Uterus (tissue), 4 donors: ENCODE measurements around the gene TTC3. TPM values are rescaled to one million over a fixed set of nuclear protein-coding genes. Genes with fewer than 3 reads are reported as not detected.

Source experiments
- DNase-seq, 2 donors: peaks; one replicate each; pipeline ENCODE4 v3.0.0-alpha.2; 2019 to 2020
- H3K27ac ChIP-seq, 2 donors: fragments of 200-600 bp; sonication (generic); 1 replicate in 1 of 2; 2 replicates in 1 of 2; pipeline ENCODE4 v1.5.1; 2016 to 2018
- H3K27me3 ChIP-seq, 2 donors: fragments of 200-600 bp; sonication (generic); one replicate each; pipeline ENCODE4 v1.5.1; 2018 to 2019; ENCODE audit warnings: control low read depth in 1 of 2
- H3K36me3 ChIP-seq, 2 donors: fragments of 200-600 bp; sonication (generic); one replicate each; pipeline ENCODE4 v1.5.1; 2019; ENCODE audit warnings: control low read depth in 1 of 2
- H3K4me1 ChIP-seq, 2 donors: fragments of 200-600 bp; sonication (generic); one replicate each; pipeline ENCODE4 v1.5.1; 2018 to 2019; ENCODE audit warnings: control low read depth in 1 of 2
- H3K4me3 ChIP-seq, 2 donors: fragments of 200-600 bp; sonication (generic); 1 replicate in 1 of 2; 2 replicates in 1 of 2; pipeline ENCODE4 v1.5.1; 2018 to 2019; ENCODE audit warnings: mild to moderate bottlenecking in 1 of 2
- H3K9me3 ChIP-seq, 2 donors: fragments of 200-600 bp; sonication (generic); one replicate each; pipeline ENCODE4 v1.5.1; 2019; ENCODE audit warnings: control low read depth in 1 of 2
- POLR2A ChIP-seq, 2 donors: fragments of 450-650 bp; IDR thresholded peaks; one replicate each; pipeline ENCODE4 v1.6.1; 2016; ENCODE audit warnings: antibody characterized with exemption in 2 of 2, mild to moderate bottlenecking in 1 of 2, moderate library complexity in 1 of 2
- intact Hi-C: fragments of 100-400 bp; cut with DNase I; formaldehyde crosslinking; loops from one replicate; pipeline ENCODE4 v1.15.1; 2023; ENCODE audit warnings: low total_unique reads
- total RNA-seq, 4 donors: library from RNA; depleted of rRNA in 3 of 4; stranded (reverse); fragments of >200 nt in 3 of 4; gene quantifications; one replicate each; pipeline versions ENCODE4 v1.1.0 to v1.2.4, GENCODE V29; 2014 to 2023
- TF ChIP-seq, protein P1 (sequence below), 4 experiments: fragments of 200-600 bp in 2 of 4; fragments of 450-650 bp in 2 of 4; sonication (generic) in 2 of 4; IDR thresholded peaks; one replicate each; pipeline ENCODE4 v1.5.1; 2016 to 2019; ENCODE audit warnings: antibody characterized with exemption in 4 of 4, mild to moderate bottlenecking in 2 of 4, moderate library complexity in 1 of 4
- donor health status: DM: yes; HTN: yes; CAD: no.

Gene TTC3
- total RNA-seq, 4 donors from 2014 or later: 104 to 522 (median 193) TPM

GRCh38 chr21:37181059-37181458, 108.0 kb downstream of the TTC3 start:
- DNase-seq: no peak
- H3K27me3 ChIP-seq: no peaks in the 10 kb centered on the region
- no peak overlapping the region for H3K4me3 ChIP-seq
- no peak overlapping the region for H3K27ac ChIP-seq
- no peak for TF ChIP-seq POLR2A (IDR thresholded peaks at IDR 0.05)
- TF ChIP-seq, protein P1, sequence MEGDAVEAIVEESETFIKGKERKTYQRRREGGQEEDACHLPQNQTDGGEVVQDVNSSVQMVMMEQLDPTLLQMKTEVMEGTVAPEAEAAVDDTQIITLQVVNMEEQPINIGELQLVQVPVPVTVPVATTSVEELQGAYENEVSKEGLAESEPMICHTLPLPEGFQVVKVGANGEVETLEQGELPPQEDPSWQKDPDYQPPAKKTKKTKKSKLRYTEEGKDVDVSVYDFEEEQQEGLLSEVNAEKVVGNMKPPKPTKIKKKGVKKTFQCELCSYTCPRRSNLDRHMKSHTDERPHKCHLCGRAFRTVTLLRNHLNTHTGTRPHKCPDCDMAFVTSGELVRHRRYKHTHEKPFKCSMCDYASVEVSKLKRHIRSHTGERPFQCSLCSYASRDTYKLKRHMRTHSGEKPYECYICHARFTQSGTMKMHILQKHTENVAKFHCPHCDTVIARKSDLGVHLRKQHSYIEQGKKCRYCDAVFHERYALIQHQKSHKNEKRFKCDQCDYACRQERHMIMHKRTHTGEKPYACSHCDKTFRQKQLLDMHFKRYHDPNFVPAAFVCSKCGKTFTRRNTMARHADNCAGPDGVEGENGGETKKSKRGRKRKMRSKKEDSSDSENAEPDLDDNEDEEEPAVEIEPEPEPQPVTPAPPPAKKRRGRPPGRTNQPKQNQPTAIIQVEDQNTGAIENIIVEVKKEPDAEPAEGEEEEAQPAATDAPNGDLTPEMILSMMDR (IDR thresholded peaks at IDR 0.05): no peak
- intact Hi-C loops: no loop called here
- H3K4me1 ChIP-seq: no peaks in the 10 kb centered on the region
- H3K36me3 ChIP-seq: no peaks in the 10 kb centered on the region
- H3K9me3 ChIP-seq: no peaks in the 10 kb centered on the region

GRCh38 chr21:37182222-37182621, 109.2 kb downstream of the TTC3 start:
- intact Hi-C loops: no loop called here
- Histone ChIP-seq H3K27ac (no peak overlapping the region), H3K4me3 (no peak overlapping the region), H3K36me3 (no peaks in the 10 kb centered on the region), H3K9me3 (no peaks in the 10 kb centered on the region), H3K27me3 (no peaks in the 10 kb centered on the region), H3K4me1 (no peaks in the 10 kb centered on the region)
- TF ChIP-seq POLR2A (IDR thresholded peaks at IDR 0.05): no peak
- TF ChIP-seq, protein P1 (IDR thresholded peaks at IDR 0.05): no peak
- no peak for DNase-seq

DNA sequence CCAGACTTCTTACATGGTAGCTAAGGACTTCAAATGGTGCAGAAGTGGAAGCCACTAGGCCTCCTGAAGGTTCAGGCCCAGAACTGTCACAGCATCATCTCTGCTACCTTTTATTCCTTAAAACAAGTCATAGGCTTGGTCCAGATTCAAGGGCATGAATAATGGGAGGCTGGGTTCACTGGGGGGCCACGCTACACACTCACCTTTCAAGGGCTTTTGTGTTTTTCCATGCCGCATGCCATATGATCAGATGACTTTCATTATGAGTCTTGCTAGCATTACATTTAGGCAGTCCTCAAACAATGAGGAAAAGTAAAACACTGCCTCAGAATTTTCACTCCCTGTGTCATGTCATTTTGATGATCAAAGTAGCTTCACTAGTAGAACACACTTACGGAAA, 110.7 kb downstream of the TTC3 start:
- Histone ChIP-seq H3K27ac (no peak overlapping the region), H3K36me3 (no peaks in the 10 kb centered on the region), H3K27me3 (no peaks in the 10 kb centered on the region), H3K9me3 (no peaks in the 10 kb centered on the region), H3K4me3 (no peak overlapping the region), H3K4me1 (no peaks in the 10 kb centered on the region)
- intact Hi-C loops: no loop called here
- TF ChIP-seq, protein P1 (IDR thresholded peaks at IDR 0.05): no peak
- no peak for DNase-seq

DNA sequence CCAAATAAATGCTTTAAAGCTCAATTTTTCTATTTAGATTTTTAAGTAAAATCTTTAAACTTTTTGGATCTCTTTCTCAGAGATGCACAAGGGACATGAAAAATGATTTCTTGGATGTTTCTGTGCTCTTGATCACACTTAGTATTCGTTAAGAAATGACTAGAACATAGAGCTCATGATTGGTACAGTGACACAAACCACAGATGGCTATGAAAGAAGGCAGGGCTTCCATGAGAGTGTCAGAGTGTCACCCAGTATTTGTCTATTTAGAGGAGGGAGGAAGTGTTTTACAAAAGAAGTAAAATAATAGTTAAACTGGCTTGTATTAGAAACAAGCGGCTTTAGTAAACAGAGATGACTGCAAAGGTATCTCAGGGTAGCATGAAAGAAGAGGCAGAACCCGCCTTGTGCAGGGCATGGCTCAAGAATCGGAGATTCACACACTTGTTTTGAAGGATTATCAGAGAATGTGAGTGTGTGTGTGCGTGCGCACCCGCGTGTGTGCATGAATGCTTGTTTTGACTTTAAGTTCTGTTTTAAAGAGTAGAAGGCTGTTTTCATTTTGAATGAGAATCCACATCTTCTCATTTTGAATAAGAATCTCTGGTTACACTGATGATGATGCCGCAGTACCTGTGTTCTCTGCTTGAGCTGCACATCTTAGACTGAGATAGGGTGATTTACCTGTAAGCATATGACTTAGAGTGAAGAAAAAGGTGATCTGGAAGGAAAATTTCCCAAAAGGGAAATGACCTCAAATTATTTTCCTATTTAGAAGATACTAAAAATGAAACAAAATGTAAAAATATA, 111.9 kb downstream of the TTC3 start:
- Histone ChIP-seq H3K4me1 (no peaks in the 10 kb centered on the region), H3K36me3 (no peaks in the 10 kb centered on the region), H3K9me3 (no peaks in the 10 kb centered on the region), H3K27ac (no peak overlapping the region), H3K27me3 (no peaks in the 10 kb centered on the region), H3K4me3 (no peak overlapping the region)
- DNase-seq: no peak
- intact Hi-C loops: no loop called here
- no peak for TF ChIP-seq POLR2A (IDR thresholded peaks at IDR 0.05)
- TF ChIP-seq, protein P1 (IDR thresholded peaks at IDR 0.05): no peak

DNA sequence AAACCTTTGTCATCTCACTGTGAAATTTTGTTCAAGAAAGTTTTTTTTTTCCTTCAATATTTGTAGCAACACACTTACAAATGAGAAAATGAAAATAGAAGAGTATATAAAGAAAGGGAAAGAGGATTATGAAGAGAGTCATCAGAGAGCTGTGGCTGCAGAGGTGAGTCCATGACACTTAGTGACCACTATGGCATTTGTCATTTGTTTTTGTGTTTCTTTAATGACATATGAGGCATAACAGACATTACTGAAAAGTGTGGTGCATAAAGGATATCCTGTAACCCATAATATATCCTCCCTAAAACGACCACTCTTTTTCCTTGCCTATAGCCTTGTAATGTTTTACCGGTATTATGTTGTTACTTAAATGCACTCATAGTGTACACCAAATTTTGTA, 113.9 kb downstream of the TTC3 start:
- TF ChIP-seq, protein P1 (IDR thresholded peaks at IDR 0.05): no peak
- no peak for TF ChIP-seq POLR2A (IDR thresholded peaks at IDR 0.05)
- H3K9me3 ChIP-seq: no peaks in the 10 kb centered on the region
- H3K36me3 ChIP-seq: no peaks in the 10 kb centered on the region
- H3K4me1 ChIP-seq: no peaks in the 10 kb centered on the region
- intact Hi-C loops: no loop called here
- H3K27ac ChIP-seq: no peak overlapping the region
- H3K4me3 ChIP-seq: no peak overlapping the region
- H3K27me3 ChIP-seq: no peaks in the 10 kb centered on the region
- no peak for DNase-seq
